RWPE2 (cell line): ENCODE measurements around the gene AIPL1.

Experiments used
- ATAC-seq: fragments of 200-7000 bp; cut with Tn5 transposase; 3 replicates; pipeline ENCODE4 v1.9.1; 2021; ENCODE audit warnings: low read depth
- DNase-seq: peaks from one replicate; pipeline ENCODE4 v3.0.0-alpha.2; 2020; ENCODE audit warnings: low spot score
- H3K27ac ChIP-seq: fragments of 450-650 bp; 2 replicates; pipeline ENCODE4 v1.5.1; 2017; ENCODE audit warnings: mild to moderate bottlenecking; ENCODE audit not compliant: poor library complexity, severe bottlenecking
- H3K27me3 ChIP-seq: fragments of 250-450 bp; sonication (Bioruptor Pico); 2 replicates; pipeline ENCODE4 v1.5.1; 2021; ENCODE audit warnings: mild to moderate bottlenecking, moderate library complexity; ENCODE audit not compliant: insufficient read depth, poor library complexity, severe bottlenecking
- H3K36me3 ChIP-seq: fragments of 250-450 bp; sonication (Bioruptor Pico); 2 replicates; pipeline ENCODE4 v1.5.1; 2020; ENCODE audit warnings: low read depth, mild to moderate bottlenecking, moderate library complexity
- H3K4me1 ChIP-seq: fragments of 250-450 bp; sonication (Bioruptor Pico); 2 replicates; pipeline ENCODE4 v1.5.1; 2021; ENCODE audit warnings: mild to moderate bottlenecking, moderate library complexity; ENCODE audit not compliant: insufficient read depth, poor library complexity, severe bottlenecking
- H3K4me3 ChIP-seq: fragments of 250-450 bp; sonication (Bioruptor Pico); 2 replicates; pipeline ENCODE4 v1.5.1; 2021; ENCODE audit warnings: mild to moderate bottlenecking, moderate library complexity; ENCODE audit not compliant: severe bottlenecking
- H3K9me3 ChIP-seq: fragments of 250-450 bp; sonication (Bioruptor Pico); 2 replicates; pipeline ENCODE4 v1.5.1; 2021; ENCODE audit warnings: mild to moderate bottlenecking, moderate library complexity; ENCODE audit not compliant: severe bottlenecking
- TF ChIP-seq, protein P1 (sequence below): fragments of 450-650 bp; IDR thresholded peaks from one replicate; pipeline ENCODE4 v1.5.1; 2017; ENCODE audit warnings: mild to moderate bottlenecking, moderate library complexity; ENCODE audit not compliant: poor library complexity, severe bottlenecking

The AIPL1 gene

DNA sequence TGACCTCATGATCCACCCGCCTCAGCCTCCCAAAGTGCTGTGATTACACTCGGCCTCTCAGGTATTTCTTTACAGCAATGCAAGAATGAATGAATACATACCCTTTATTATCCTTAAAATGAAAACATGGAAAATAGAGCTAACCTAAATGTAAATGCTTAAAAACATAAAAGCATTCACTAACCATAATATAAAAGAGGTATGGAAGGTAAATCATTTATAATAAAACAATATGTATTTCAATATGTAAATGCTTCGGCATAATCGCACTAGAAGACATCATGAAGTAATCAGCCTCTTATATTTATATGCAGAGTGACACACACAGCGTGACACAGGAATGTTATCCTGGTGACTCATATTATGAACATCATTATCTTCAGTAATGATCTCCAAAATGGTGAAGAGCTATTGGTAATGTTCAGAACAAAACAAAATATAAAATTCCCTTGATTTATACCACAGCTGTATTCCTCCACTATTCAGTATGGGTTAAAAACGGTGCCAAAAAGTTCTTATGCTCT, 53.9 kb downstream of the AIPL1 start:
- H3K9me3 ChIP-seq: peaks cover 5% of the 10 kb centered on the region
- peak; percentile 64; the same call in 2 of the 3 replicates for ATAC-seq
- H3K36me3 ChIP-seq: no peaks in the 10 kb centered on the region
- TF ChIP-seq, protein P1, sequence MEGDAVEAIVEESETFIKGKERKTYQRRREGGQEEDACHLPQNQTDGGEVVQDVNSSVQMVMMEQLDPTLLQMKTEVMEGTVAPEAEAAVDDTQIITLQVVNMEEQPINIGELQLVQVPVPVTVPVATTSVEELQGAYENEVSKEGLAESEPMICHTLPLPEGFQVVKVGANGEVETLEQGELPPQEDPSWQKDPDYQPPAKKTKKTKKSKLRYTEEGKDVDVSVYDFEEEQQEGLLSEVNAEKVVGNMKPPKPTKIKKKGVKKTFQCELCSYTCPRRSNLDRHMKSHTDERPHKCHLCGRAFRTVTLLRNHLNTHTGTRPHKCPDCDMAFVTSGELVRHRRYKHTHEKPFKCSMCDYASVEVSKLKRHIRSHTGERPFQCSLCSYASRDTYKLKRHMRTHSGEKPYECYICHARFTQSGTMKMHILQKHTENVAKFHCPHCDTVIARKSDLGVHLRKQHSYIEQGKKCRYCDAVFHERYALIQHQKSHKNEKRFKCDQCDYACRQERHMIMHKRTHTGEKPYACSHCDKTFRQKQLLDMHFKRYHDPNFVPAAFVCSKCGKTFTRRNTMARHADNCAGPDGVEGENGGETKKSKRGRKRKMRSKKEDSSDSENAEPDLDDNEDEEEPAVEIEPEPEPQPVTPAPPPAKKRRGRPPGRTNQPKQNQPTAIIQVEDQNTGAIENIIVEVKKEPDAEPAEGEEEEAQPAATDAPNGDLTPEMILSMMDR: no peak
- no peak overlapping the region for H3K4me3 ChIP-seq
- DNase-seq: no peak
- H3K27me3 ChIP-seq: no peaks in the 10 kb centered on the region
- H3K4me1 ChIP-seq: peaks cover 6% of the 10 kb centered on the region
- H3K27ac ChIP-seq: no peak overlapping the region

DNA sequence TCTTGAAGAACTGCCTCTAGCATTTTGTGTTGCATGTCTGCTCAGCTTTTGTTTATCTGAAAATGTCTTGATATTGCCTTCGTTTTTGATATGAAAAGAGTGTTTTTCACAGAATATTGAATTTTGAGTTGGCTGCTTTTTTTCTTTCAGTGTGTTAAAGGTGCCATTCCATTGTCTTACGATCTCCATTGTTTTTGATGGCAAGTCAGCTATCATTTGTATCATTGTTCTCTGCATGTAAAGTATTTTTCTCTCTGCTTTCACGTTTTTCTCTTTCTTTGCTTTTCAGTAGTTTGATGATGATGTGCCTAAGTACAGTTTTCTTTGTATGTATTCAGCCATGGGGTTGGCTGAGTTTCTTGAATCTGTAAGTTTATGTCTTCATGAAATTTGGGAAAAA, 57.0 kb downstream of the AIPL1 start:
- Histone ChIP-seq H3K4me1 (peaks cover 25% of the 10 kb centered on the region), H3K36me3 (no peaks in the 10 kb centered on the region), H3K9me3 (peaks cover 5% of the 10 kb centered on the region), H3K27ac (no peak overlapping the region), H3K4me3 (no peak overlapping the region), H3K27me3 (no peaks in the 10 kb centered on the region)
- ATAC-seq (no peak), DNase-seq (no peak)
- TF ChIP-seq, protein P1: no peak

DNA sequence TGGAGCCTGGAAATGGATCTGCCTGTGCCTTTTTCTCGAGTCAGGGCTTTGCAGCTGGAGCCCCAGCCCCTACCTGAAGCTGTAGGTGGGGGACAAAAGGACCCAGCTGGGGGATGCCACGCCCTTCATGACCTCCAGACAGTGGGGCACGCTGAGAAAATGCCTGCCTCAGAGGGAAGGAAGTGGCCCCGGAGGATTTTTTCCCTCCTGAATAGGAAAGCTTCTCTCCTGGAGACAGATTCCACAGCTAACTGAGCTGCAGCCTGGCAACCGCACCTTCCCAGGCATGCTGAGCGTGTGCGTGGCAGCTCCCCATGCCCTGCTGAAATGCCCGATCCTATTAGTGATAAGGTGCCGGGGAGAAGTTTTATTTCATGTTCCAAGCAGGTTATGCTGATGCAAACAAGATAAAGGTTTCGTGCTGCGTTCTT, 58.0 kb downstream of the AIPL1 start:
- no peak for DNase-seq
- Histone ChIP-seq H3K27ac (no peak overlapping the region), H3K4me1 (peaks cover 25% of the 10 kb centered on the region), H3K9me3 (peaks cover 5% of the 10 kb centered on the region), H3K4me3 (no peak overlapping the region), H3K27me3 (no peaks in the 10 kb centered on the region), H3K36me3 (no peaks in the 10 kb centered on the region)
- TF ChIP-seq, protein P1: no peak
- ATAC-seq: no peak

DNA sequence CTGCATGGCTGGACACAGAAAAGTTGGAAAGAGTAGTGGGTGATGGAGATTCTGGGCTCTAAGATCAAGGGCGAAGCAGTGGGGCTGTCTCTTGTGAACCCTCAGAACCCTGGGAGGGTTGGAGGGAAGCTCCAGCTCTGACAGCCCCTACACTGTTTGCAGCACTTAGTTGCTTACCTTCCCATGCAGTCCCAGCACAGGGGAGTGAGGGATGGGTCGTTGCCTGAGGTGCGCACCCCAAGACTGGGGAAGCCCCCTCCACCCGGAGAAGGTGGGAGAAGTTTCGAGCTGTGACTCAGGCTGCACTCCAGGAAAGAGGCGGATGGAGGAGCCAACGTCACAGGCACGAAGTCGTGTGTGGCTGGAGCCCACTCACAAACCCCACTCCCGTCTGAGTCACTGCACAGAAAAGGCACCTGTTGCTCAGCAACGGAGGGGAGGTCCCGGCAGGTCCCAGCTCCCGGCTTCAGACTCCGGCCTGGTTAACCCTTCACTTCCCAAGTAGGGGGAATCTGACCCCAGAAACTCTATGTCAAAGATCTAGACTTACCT, 60.1 kb downstream of the AIPL1 start:
- H3K27ac ChIP-seq: peak overlapping the region; percentile 76
- TF ChIP-seq, protein P1: peak; percentile 7
- peaks cover 19% of the 10 kb centered on the region for H3K4me1 ChIP-seq
- H3K4me3 ChIP-seq: no peak overlapping the region
- no peaks in the 10 kb centered on the region for H3K36me3 ChIP-seq
- H3K9me3 ChIP-seq: peaks cover 5% of the 10 kb centered on the region
- no peaks in the 10 kb centered on the region for H3K27me3 ChIP-seq
- DNase-seq (peak; percentile 85), ATAC-seq (peak; percentile 86)

- Histone ChIP-seq H3K9me3 (peaks cover 5% of the 10 kb centered on the region), H3K27ac (peak overlapping the region; percentile 76), H3K4me3 (no peak overlapping the region), H3K27me3 (no peaks in the 10 kb centered on the region), H3K36me3 (no peaks in the 10 kb centered on the region), H3K4me1 (peaks cover 19% of the 10 kb centered on the region)
- ATAC-seq (peak; percentile 93), DNase-seq (no peak)
- TF ChIP-seq, protein P1: no peak
These were observed 60.6 kb downstream of the AIPL1 start for GRCh38 chr17:6374271-6374691.
